Upper lobe of left lung (tissue), 6 donors: ENCODE results near the gene CAPRIN1. TPM values are rescaled to one million over a fixed set of nuclear protein-coding genes. Genes with fewer than 3 reads are reported as not detected.

Experiments
- ATAC-seq, 2 donors: fragments of 200-7000 bp; cut with Tn5 transposase; one replicate each; pipeline ENCODE4 v1.9.1; 2022; ENCODE audit warnings: mild to moderate bottlenecking in 2 of 2, moderate library complexity in 2 of 2; ENCODE audit not compliant: low FRiP score in 2 of 2
- DNase-seq, 2 donors: peaks; one replicate each; pipeline ENCODE4 v3.0.0-alpha.2; 2019 to 2020
- H3K27ac ChIP-seq, 4 donors: fragments of 200-600 bp; sonication (generic); one replicate each; pipeline ENCODE4 v1.5.1; 2016 to 2019
- H3K27me3 ChIP-seq, 4 donors: fragments of 200-600 bp; sonication (generic); one replicate each; pipeline ENCODE4 v1.5.1; 2017 to 2019
- H3K36me3 ChIP-seq, 4 donors: fragments of 200-600 bp; sonication (generic); one replicate each; pipeline ENCODE4 v1.5.1; 2016 to 2019
- H3K4me1 ChIP-seq, 4 donors: fragments of 200-600 bp; sonication (generic); one replicate each; pipeline ENCODE4 v1.5.1; 2018 to 2019
- H3K4me3 ChIP-seq, 4 donors: fragments of 200-600 bp; sonication (generic); one replicate each; pipeline ENCODE4 v1.5.1; 2017 to 2019; ENCODE audit warnings: mild to moderate bottlenecking in 2 of 4, moderate library complexity in 1 of 4
- H3K9me3 ChIP-seq, 4 donors: fragments of 200-600 bp; sonication (generic); one replicate each; pipeline ENCODE4 v1.5.1; 2018 to 2019
- CTCF ChIP-seq, 6 experiments: fragments of 450-650 bp in 4 of 6; fragments of 200-600 bp in 2 of 6; sonication (generic) in 2 of 6; IDR thresholded peaks; one replicate each; pipeline ENCODE4 v1.5.1; 2016 to 2019; ENCODE audit warnings: antibody characterized with exemption in 6 of 6
- EP300 ChIP-seq, 4 donors: sonication (generic); formaldehyde crosslinking; IDR thresholded peaks; one replicate each; pipeline ENCODE4 v1.5.1; 2017; ENCODE audit warnings: antibody characterized with exemption in 4 of 4, control low read depth in 2 of 4
- POLR2A ChIP-seq, 4 donors: fragments of 450-650 bp; IDR thresholded peaks; one replicate each; pipeline ENCODE4 v1.5.1; 2016 to 2017; ENCODE audit warnings: antibody characterized with exemption in 4 of 4, mild to moderate bottlenecking in 2 of 4
- POLR2AphosphoS5 ChIP-seq, 2 donors: sonication (generic); formaldehyde crosslinking; IDR thresholded peaks; one replicate each; pipeline ENCODE4 v1.5.1; 2017; ENCODE audit warnings: antibody characterized with exemption in 2 of 2
- WGBS, 2 donors: methylation state at CpG; one replicate each; pipeline ENCODE4 v1.1.5; 2017 to 2018; 5-methylcytosine and 5-hydroxymethylcytosine counted together
- total RNA-seq, 6 donors: library from RNA; depleted of rRNA in 4 of 6; stranded (reverse); fragments of >200 nt in 4 of 6; gene quantifications; one replicate each; pipeline versions ENCODE4 v1.1.0 to v1.2.1, GENCODE V29; 2016 to 2021
- donor health status: DM: no; HTN: no; CAD: no; lungs with moderate emphysema.
- donor health status: DM: no; HTN: yes; CAD: no; lungs with severe emphysema.

The CAPRIN1 gene
- total RNA-seq, 6 donors from 2014 or later: 144 to 265 (median 153) TPM

GRCh38 chr11:34036456-34036855 lies 15.1 kb upstream of the CAPRIN1 start:
- no peak overlapping the region for H3K27ac ChIP-seq
- H3K4me1 ChIP-seq: no peaks in the 10 kb centered on the region
- ATAC-seq (no peak), DNase-seq (no peak)
- TF ChIP-seq POLR2A (IDR thresholded peaks at IDR 0.05) (no peak), EP300 (IDR thresholded peaks at IDR 0.05) (no peak), CTCF (IDR thresholded peaks at IDR 0.05) (no peak), POLR2AphosphoS5 (IDR thresholded peaks at IDR 0.05) (no peak)
- H3K4me3 ChIP-seq: no peak overlapping the region
- H3K27me3 ChIP-seq: no peaks in the 10 kb centered on the region
- no peaks in the 10 kb centered on the region for H3K36me3 ChIP-seq
- H3K9me3 ChIP-seq: no peaks in the 10 kb centered on the region
- WGBS, 2 donors: 89 to 95% methylated on average over 1 of the region's 1 CpG

DNA sequence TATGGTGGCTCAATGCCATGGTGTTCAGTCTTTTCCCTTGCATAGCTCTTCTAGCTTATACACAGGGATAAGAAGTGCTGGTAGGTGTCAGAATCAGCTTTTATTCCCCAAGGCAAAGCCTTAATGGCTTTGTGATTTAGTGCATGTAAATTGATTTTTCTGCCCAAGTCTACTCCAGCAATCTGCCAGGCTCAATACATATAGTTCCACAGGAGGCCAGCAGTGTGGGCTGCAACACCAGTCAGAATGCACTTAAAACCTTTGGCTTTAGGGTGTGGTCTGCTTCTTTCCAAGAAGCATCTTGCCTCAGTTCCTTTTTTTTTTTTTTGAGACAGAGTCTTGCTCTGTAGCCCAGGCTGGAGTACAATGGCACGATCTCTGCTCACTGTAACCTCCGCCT lies 14.5 kb upstream of the CAPRIN1 start:
- Histone ChIP-seq H3K27ac (no peak overlapping the region), H3K9me3 (no peaks in the 10 kb centered on the region), H3K4me3 (no peak overlapping the region), H3K27me3 (no peaks in the 10 kb centered on the region), H3K4me1 (no peaks in the 10 kb centered on the region), H3K36me3 (no peaks in the 10 kb centered on the region)
- 95 to 96% methylated on average over 2 of the region's 2 CpGs for whole genome bisulfite sequencing, 2 donors
- DNase-seq (no peak), ATAC-seq (no peak)
- TF ChIP-seq POLR2AphosphoS5 (IDR thresholded peaks at IDR 0.05) (no peak), EP300 (IDR thresholded peaks at IDR 0.05) (no peak), POLR2A (IDR thresholded peaks at IDR 0.05) (no peak), CTCF (IDR thresholded peaks at IDR 0.05) (no peak)

GRCh38 chr11:34040571-34040970 lies 11.0 kb upstream of the CAPRIN1 start:
- Histone ChIP-seq H3K36me3 (no peaks in the 10 kb centered on the region), H3K27me3 (no peaks in the 10 kb centered on the region), H3K4me1 (peaks cover 0 to 4% (median 0%) of the 10 kb centered on the region in 4 donors), H3K9me3 (no peaks in the 10 kb centered on the region), H3K4me3 (no peak overlapping the region), H3K27ac (no peak overlapping the region)
- WGBS, 2 donors: 97 to 98% methylated on average over 11 of the region's 11 CpGs
- no peak for TF ChIP-seq POLR2A (IDR thresholded peaks at IDR 0.05)
- TF ChIP-seq EP300 (IDR thresholded peaks at IDR 0.05): no peak
- TF ChIP-seq CTCF (IDR thresholded peaks at IDR 0.05): no peak
- no peak for TF ChIP-seq POLR2AphosphoS5 (IDR thresholded peaks at IDR 0.05)
- ATAC-seq (no peak), DNase-seq (no peak)

GRCh38 chr11:34044664-34045485 lies 6.7 kb upstream of the CAPRIN1 start:
- H3K36me3 ChIP-seq: no peaks in the 10 kb centered on the region
- peaks cover 0 to 4% (median 0%) of the 10 kb centered on the region in 4 donors for H3K4me1 ChIP-seq
- DNase-seq (peak in 1 of 2 donors; percentile 53), ATAC-seq (peak in 1 of 2 donors; percentile 90)
- TF ChIP-seq CTCF (IDR thresholded peaks at IDR 0.05) (no peak), EP300 (IDR thresholded peaks at IDR 0.05) (no peak), POLR2A (IDR thresholded peaks at IDR 0.05) (no peak), POLR2AphosphoS5 (IDR thresholded peaks at IDR 0.05) (no peak)
- WGBS, 2 donors: 71 to 73% methylated on average over 27 of the region's 27 CpGs
- no peaks in the 10 kb centered on the region for H3K9me3 ChIP-seq
- H3K27me3 ChIP-seq: no peaks in the 10 kb centered on the region
- no peak overlapping the region for H3K4me3 ChIP-seq
- no peak overlapping the region for H3K27ac ChIP-seq

DNA sequence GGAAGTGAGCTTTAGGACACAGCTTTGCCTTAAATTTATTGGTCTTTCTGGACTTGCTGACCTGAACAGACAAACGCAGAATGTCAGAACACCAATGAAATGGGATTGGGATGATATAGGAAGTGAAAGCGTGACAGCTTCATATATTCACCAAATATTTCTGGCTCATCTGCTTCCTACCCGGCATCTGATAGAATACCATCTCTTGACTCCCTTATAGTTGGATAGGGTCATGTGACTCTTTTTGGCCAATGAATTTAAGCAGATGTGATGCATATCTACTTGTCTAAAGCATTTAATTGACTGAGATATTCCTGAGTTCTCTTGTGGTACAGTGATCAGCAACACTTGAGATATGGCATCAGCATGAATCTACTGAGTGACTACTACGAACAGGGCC lies 2.5 kb upstream of the CAPRIN1 start:
- DNase-seq (no peak), ATAC-seq (no peak)
- no peaks in the 10 kb centered on the region for H3K27me3 ChIP-seq
- TF ChIP-seq POLR2AphosphoS5 (IDR thresholded peaks at IDR 0.05) (no peak), POLR2A (IDR thresholded peaks at IDR 0.05) (no peak), CTCF (IDR thresholded peaks at IDR 0.05) (no peak), EP300 (IDR thresholded peaks at IDR 0.05) (no peak)
- H3K4me3 ChIP-seq: no peak overlapping the region
- H3K9me3 ChIP-seq: no peaks in the 10 kb centered on the region
- 72 to 82% methylated on average over 4 of the region's 4 CpGs for whole genome bisulfite sequencing, 2 donors
- H3K27ac ChIP-seq: no peak overlapping the region
- peaks cover 9 to 19% (median 11%) of the 10 kb centered on the region in 4 donors for H3K4me1 ChIP-seq
- no peaks in the 10 kb centered on the region for H3K36me3 ChIP-seq
